NCI-H1694 treated with DMSO at 0.1 percent for 48 hours (cell line): Measurements from ENCODE around the gene EDN2.

Source experiments
- DNase-seq: peaks from one replicate; lab custom pipeline; 2025; lab: John Stamatoyannopoulos, UW

EDN2 gene

GRCh38 chr1:41437011-41437355, 47.5 kb downstream of the EDN2 start:
- no peak for DNase-seq

GRCh38 chr1:41436281-41437010, 48.0 kb downstream of the EDN2 start:
- DNase-seq, result no peak

- DNase-seq, result no peak
Measured at GRCh38 chr1:41435570-41436178, 48.8 kb downstream of the EDN2 start.

GRCh38 chr1:41434748-41435449, 49.6 kb downstream of the EDN2 start:
- DNase-seq, result no peak

- no peak for DNase-seq
Measured at GRCh38 chr1:41434306-41434705, 50.2 kb downstream of the EDN2 start.

GRCh38 chr1:41433501-41433900, 51.0 kb downstream of the EDN2 start:
- DNase-seq, result no peak

GRCh38 chr1:41432481-41433280, 51.8 kb downstream of the EDN2 start:
- peak; percentile 70 for DNase-seq

GRCh38 chr1:41431490-41432350, 52.8 kb downstream of the EDN2 start:
- no peak for DNase-seq

GRCh38 chr1:41430582-41430981, 53.9 kb downstream of the EDN2 start:
- DNase-seq, result no peak

GRCh38 chr1:41430069-41430468, 54.4 kb downstream of the EDN2 start:
- no peak for DNase-seq

- DNase-seq, result no peak
Measured at GRCh38 chr1:41429641-41430035, 54.8 kb downstream of the EDN2 start.
